HG03342 (cell line): ENCODE measurements around the gene ZDHHC21.

Source experiments
- ATAC-seq: cut with Tn5 transposase; IDR thresholded peaks from one replicate; pipeline ENCODE4 v1.9.1; 2021; ENCODE audit warnings: mild to moderate bottlenecking, moderate library complexity; ENCODE audit not compliant: unreplicated experiment

The ZDHHC21 gene

GRCh38 chr9:14693251-14693861, at the start of gene ZDHHC21:
Gene ZDHHC21 (minus strand): TSS chr9:14693432. CDS start chr9:14674340, 19,092 bp downstream.
- peak; percentile 75 for ATAC-seq

- ATAC-seq = peak; percentile 91
These were observed 48.1 kb upstream of the ZDHHC21 start for GRCh38 chr9:14741369-14741768.

GRCh38 chr9:14733133-14733532, 39.9 kb upstream of the ZDHHC21 start:
- ATAC-seq = no peak

GRCh38 chr9:14731294-14731981, 38.2 kb upstream of the ZDHHC21 start:
- no peak for ATAC-seq

GRCh38 chr9:14730461-14730898, 37.2 kb upstream of the ZDHHC21 start:
- no peak for ATAC-seq

- ATAC-seq = no peak
These were observed 30.1 kb upstream of the ZDHHC21 start for GRCh38 chr9:14723301-14723700.

GRCh38 chr9:14722391-14723035, 29.3 kb upstream of the ZDHHC21 start, which contains the start of gene CER1:
Gene CER1 (minus strand): TSS chr9:14722733. CDS start chr9:14722672, 61 bp downstream.
- no peak for ATAC-seq

- ATAC-seq = no peak
These were observed 26.1 kb upstream of the ZDHHC21 start for GRCh38 chr9:14719231-14719923.

GRCh38 chr9:14715102-14715501, 21.9 kb upstream of the ZDHHC21 start:
- ATAC-seq = no peak

GRCh38 chr9:14713187-14713767, 20.0 kb upstream of the ZDHHC21 start:
- no peak for ATAC-seq

GRCh38 chr9:14710804-14711203, 17.6 kb upstream of the ZDHHC21 start:
- ATAC-seq = no peak

- peak; percentile 86 for ATAC-seq
These were observed 13.4 kb upstream of the ZDHHC21 start for GRCh38 chr9:14706530-14707140.

- ATAC-seq = no peak
These were observed 11.8 kb upstream of the ZDHHC21 start for GRCh38 chr9:14705079-14705478.

GRCh38 chr9:14704281-14704680, 11.0 kb upstream of the ZDHHC21 start:
- ATAC-seq = no peak

GRCh38 chr9:14702200-14702720, 9.0 kb upstream of the ZDHHC21 start:
- ATAC-seq = no peak

GRCh38 chr9:14692470-14693250, 572 bp downstream of the ZDHHC21 start:
- peak; percentile 43 for ATAC-seq

- no peak for ATAC-seq
These were observed 2.1 kb downstream of the ZDHHC21 start for GRCh38 chr9:14690948-14691730.

- no peak for ATAC-seq
These were observed 6.1 kb downstream of the ZDHHC21 start for GRCh38 chr9:14687042-14687719.
